ENCODE results near the gene SEMA3E. TPM values are rescaled to one million over a fixed set of nuclear protein-coding genes. Genes with fewer than 3 reads are reported as not detected.

SEMA3E gene
- total RNA-seq, 1 experiment from 2014 or later: 7.3 TPM

- Histone ChIP-seq H3K4me1 (ENCODE audit: control insufficient read depth, insufficient read depth, low read length) (no peaks in the 10 kb centered on the region), H3K9me3 (ENCODE audit: control insufficient read depth, insufficient read depth, low read depth, low read length) (no peaks in the 10 kb centered on the region), H3K27ac (ENCODE audit: low read length) (no peak overlapping the region), H3K27me3 (ENCODE audit: control insufficient read depth, insufficient read depth, low read length) (no peaks in the 10 kb centered on the region), H3K4me3 (ENCODE audit: low read depth in 2 of 2, low read length in 2 of 2) (no peak overlapping the region), H3K36me3 (ENCODE audit: control insufficient read depth, insufficient read depth, low read length) (no peaks in the 10 kb centered on the region)
- intact Hi-C loops (cut with micrococcal nuclease; ENCODE audit: unreplicated experiment) (no loop called here), in situ Hi-C loops (cut with HindIII; ENCODE audit: low pct_unique_long_range_greater_than_20kb, low sequenced_read_pairs) (no loop called here)
- no peak for TF ChIP-seq SIN3A (IDR thresholded peaks at IDR 0.05; ENCODE audit: borderline replicate concordance, insufficient read depth, low read depth, low read length)
- peak; percentile 19; the same call in 1 of the 2 replicates for TF ChIP-seq CTCF (IDR thresholded peaks at IDR 0.05)
- no peak for TF ChIP-seq REST (IDR thresholded peaks at IDR 0.05; ENCODE audit: insufficient read depth in 1 of 2, low read depth in 2 of 2, low read length in 1 of 2)
- no peak for TF ChIP-seq TCF7L2 (IDR thresholded peaks at IDR 0.05; ENCODE audit: low read depth, low read length)
- no peak for TF ChIP-seq POLR2AphosphoS5 (IDR thresholded peaks at IDR 0.05; ENCODE audit: low read depth, low read length)
- POLR2A ChIA-PET: no interaction called here
- CTCF ChIA-PET: no interaction called here
- ATAC-seq (no peak), DNase-seq (ENCODE audit: low read depth, low spot score) (no peak)
- BruUV-seq (replicated peaks): no TSS peak
Measured at GRCh38 chr7:83366629-83367028, 282.3 kb downstream of the SEMA3E start.

GRCh38 chr7:83365746-83366145, 283.2 kb downstream of the SEMA3E start:
- no TSS peak for BruUV-seq (replicated peaks)
- ATAC-seq: no peak
- Histone ChIP-seq H3K9me3 (ENCODE audit: control insufficient read depth, insufficient read depth, low read depth, low read length) (no peaks in the 10 kb centered on the region), H3K4me1 (ENCODE audit: control insufficient read depth, insufficient read depth, low read length) (no peaks in the 10 kb centered on the region), H3K4me3 (ENCODE audit: low read depth in 2 of 2, low read length in 2 of 2) (no peak overlapping the region), H3K36me3 (ENCODE audit: control insufficient read depth, insufficient read depth, low read length) (no peaks in the 10 kb centered on the region), H3K27ac (ENCODE audit: low read length) (no peak overlapping the region), H3K27me3 (ENCODE audit: control insufficient read depth, insufficient read depth, low read length) (no peaks in the 10 kb centered on the region)
- ChIA-PET CTCF (no interaction called here), POLR2A (no interaction called here)
- DNase-seq (ENCODE audit: low read depth, low spot score): no peak
- in situ Hi-C loops (cut with HindIII; ENCODE audit: low pct_unique_long_range_greater_than_20kb, low sequenced_read_pairs) (no loop called here), intact Hi-C loops (cut with micrococcal nuclease; ENCODE audit: unreplicated experiment) (no loop called here)
- TF ChIP-seq REST (IDR thresholded peaks at IDR 0.05; ENCODE audit: insufficient read depth in 1 of 2, low read depth in 2 of 2, low read length in 1 of 2) (no peak), CTCF (IDR thresholded peaks at IDR 0.05) (peak; percentile 9; the same call in 1 of the 2 replicates), TCF7L2 (IDR thresholded peaks at IDR 0.05; ENCODE audit: low read depth, low read length) (no peak), SIN3A (IDR thresholded peaks at IDR 0.05; ENCODE audit: borderline replicate concordance, insufficient read depth, low read depth, low read length) (no peak)

Data from Panc1 (cell line).